GM18867 (cell line): ENCODE results near the gene MARK4.
"Not testable (repeated sequence)": the region's sequence is repeated elsewhere in the genome, so short reads cannot be mapped to it uniquely, and the experiment has no call there.

Source experiments
- ATAC-seq: cut with Tn5 transposase; IDR thresholded peaks from one replicate; pipeline ENCODE4 v1.9.1; 2021; ENCODE audit warnings: mild to moderate bottlenecking, moderate library complexity; ENCODE audit not compliant: unreplicated experiment

Gene MARK4

DNA sequence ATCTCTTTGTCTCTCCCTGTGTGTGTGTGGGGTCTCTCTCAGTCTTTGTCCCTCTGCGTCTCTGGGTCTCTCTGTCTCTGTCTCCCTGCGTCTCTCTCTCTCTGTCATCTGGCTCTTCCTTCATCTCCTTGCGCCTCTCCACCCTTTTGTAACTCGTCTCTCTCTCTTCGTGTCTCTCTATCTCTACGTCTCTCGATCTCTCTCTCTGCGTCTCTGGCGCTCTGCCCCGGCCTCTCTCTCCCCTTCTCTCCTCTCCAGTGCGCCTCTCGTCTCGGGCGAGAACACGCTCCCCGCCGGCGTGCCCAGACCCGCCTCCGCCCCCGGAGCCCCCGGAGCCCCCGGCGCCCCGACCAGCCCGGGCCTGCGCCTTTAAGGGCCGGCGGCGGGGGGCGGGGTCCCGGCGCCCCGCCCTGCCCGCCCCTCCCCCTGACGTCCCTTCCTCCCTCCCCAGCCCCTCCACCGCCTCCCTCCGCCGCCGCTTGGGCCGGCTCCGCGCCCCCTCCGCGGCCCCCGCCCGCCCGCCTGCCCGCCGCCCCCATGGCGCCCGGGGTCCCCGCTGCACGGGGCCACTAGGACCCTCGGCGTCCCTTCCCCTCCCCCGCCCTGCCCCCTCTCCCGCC, at the start of gene MARK4:
Gene MARK4 (plus strand): TSS at position 440 of the 620 bp plus-strand sequence. CDS start 318 bp downstream, outside the sequence.
- peak; percentile 51 for ATAC-seq

DNA sequence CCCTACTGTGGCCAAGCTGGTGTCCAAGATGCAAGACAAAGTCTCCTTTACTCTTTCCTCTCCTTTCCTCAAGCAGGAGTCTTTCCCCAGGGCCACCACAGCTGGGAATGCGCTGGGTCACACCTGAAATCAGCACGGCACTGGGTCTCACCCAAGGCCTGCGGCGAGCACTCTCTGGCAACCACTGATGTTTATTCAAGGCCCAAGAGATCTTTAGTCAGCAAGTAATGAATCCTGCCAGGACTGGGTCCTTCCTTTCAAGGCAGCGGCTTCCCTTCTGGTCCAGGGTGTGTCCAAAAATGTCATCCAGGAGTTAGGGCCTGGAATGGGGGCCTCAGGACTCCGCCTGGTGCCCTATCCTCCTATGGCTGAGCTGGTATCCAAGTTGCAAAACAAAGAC, 48.4 kb upstream of the MARK4 start:
- ATAC-seq = no peak

DNA sequence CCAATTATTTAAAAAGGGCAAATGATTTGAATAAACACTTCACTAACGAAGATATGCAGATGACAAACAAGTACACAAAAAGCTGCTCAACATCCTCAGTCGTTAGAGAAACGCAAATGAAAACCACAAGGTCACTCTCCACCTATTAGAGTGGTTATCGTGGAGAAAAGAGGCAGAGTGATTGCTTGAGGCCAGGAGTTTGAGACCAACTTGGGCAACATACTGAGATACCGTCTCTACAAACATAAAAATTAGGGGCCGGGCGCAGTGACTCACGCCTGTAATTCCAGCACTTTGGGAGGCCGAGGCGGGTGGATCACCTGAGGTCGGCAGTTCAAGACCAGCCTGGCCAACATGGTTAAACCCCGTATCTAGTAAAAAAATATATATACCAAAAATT, 45.3 kb upstream of the MARK4 start:
- ATAC-seq = no peak

DNA sequence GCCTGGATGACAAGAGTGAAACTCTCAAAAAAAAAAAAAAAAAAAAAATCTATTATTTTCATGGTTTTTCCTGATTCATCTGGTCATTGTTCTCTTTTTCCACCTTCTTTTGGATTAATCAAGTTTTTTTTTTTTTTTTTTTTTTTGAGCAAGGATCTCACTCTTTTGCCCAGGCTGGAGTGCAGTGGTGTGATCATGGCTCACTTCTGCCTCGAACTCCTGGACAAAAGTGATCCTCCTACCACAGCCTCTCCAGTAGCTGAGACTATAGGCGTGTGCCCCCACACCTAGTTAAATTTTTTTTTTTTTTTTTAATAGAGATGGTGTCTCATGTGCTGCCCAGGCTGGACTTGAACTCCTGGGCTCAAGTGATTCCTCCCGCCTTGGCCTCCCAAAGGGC, 44.7 kb upstream of the MARK4 start:
- ATAC-seq = no peak

DNA sequence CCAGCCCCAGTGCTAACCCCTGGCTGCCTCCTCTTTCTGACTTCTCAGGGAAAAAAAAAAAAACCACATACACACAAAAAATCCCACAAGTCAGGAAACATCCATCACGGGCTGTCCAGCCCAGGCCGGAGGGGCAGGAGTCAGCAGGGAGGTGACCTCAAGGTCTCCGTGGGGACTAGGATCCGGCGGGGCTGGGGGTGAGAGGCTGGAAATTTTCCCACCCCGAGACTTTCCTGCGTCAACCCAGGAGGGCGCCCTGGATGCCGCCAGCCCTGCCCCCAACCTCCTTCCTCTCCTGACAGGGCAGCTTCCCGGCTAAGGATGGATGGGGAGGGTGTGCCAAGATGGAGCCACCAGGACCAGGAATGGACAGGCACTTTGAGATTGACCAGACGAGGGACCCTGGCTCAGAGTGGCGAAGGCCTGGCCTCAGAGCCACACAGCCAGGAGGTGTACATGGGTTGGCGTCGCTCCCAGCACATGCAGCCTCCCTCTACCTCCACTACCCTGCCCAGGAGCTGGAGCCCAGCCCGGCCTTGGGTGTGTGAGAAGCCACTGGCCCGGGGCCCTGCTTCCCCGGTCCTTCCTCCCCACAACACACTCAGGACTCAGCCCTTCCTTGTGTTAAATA, 39.2 kb upstream of the MARK4 start:
- no peak for ATAC-seq

DNA sequence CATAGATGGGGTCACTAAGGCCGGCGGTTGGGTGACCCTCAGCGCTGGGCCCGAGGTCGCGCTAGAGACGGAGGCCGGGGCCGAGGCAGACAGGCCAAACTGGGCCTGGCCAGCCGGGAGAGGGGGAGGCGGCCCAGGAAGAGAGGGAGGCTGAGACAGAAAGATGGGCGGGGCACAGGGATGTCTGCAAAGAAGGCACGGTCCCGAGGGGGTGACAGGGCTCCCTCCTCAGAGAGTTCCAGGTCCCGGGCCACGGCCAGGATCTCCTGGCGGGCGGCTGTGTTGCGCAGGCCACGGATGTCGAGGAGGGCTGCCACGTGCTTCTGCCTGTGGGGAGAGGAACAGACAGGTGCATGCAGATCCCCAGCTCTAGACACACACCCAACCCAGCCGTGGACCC, 38.0 kb upstream of the MARK4 start:
- ATAC-seq = no peak

DNA sequence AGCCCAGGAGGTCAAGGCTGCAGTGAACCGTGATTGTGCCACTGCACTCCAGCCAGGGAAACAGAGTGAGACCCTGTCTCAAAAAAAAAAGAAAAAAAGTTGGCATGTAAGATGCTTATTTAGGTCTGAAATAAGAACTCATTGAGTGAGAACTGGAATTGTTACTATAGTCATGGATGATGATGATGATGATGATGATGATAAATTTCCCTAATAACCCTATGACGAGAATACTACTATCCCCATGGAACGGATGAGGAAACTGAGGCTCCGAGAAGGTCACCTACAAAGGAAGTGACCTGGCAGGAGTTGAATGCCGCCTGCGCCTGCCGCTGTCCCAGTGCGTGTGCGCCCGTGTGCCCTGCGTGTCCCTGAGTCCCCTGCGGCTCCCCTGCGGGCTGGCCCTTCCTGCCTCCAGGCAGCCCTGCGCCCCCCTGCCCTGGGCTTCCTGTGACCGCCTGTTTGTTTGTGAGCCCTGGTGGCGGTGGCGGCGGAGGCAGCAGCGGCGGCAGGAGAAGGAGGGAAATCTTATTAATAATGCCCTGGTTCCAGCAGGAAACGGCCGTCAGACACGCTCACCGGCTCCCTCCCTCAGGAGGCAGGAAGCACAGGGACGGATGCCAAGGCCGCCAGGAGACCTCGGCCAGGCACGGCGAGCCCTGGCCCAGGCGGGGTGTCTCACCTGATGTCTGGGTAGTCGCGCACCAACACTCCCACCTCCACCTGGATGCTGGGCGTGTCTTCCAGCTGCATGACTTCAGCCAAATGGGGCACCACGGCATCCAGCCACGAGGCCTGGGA, 35.5 kb upstream of the MARK4 start:
- ATAC-seq = no peak

DNA sequence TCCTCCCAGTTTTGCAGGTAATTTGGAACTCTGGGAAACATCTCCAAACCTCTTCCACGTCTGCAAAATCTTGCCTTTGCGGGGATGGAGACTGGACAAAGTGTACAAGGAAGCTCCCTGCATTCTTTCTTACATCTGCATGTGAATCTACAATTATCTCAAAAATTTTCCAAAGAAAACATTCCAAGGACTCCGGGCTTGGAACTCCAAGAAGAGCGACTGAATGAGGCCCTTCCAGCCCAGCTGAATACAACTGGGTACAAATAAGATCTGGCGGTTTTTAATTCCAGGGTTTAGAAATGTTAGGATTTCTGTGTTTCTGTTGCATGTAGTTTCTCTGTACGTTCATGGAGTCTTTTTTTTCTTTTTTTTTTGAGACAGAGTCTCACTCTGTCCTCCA, 34.4 kb upstream of the MARK4 start:
- no peak for ATAC-seq

DNA sequence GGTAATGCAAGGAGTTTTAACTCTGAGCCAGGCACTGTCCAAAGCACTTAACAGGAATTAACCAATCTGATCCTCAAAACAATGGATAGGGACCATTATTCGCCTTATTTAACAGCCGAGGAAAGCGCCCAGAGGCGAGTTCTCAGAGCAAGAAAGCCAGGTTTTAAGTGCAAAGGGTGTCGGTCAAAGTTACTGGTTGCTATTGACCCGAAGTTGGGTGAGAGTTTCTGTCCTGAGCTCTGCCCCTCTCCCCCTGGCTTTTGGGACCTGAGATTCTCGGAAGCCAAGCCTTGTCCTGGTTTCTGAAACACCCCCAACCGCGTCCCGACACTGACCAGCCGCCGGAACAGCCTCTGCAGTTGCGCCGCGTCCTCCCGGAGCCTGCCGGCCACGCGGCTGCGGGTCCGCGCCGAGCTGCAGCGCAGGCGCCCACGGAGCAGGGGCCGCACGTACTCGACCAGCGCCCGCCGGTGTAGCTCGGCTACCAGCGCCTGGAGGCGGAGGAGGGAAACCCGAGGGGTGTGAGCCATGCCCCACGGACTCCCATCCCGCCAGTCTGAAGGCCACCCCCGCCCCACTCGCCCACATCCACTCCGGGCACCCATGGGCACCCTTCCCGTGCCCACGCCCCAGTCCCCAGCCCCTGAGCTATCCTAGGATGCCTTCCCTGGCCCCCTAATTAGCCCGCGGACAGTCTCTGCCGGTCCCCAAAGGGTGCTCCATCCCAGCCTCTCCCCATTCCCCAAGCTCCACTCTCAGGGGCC, 33.7 kb upstream of the MARK4 start:
- ATAC-seq = no peak

DNA sequence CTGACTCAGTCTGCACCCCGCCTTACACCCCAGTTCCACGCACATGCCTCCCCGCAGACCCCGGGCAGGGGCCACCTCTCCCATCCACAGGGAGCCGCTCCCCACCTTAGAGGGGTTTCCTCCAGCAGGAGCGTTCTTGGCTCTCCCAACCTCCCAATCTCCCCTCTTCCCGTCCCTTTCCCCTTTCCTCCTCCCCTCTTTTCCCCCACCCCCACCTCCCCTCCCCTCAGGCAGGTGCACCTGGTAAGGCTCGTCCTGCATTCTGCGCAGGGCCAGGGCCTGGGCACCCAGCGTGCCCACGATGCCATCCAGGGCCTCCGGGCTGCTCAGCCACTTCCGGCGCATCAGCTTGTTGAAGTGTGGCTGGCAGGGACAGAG, 33.1 kb upstream of the MARK4 start:
- no peak for ATAC-seq

DNA sequence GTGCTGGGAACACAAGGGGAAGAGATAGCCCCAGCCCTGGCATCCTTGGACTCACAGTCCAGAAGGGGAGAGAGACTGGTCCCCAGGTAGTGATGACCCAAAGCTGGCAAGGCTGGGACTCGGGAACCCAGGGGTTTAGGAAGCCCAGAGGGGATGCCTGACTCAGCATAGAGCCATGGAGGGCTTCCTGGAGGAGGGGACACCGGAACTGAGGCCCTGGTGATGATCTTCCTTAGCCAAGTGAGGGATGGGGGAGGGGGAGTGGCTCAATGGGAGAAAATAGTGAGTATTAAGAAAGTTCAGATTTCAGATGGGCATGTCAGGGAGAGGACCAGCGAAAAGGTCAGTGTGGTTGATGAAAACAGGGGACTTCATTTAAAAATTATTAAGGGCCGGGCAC, 32.6 kb upstream of the MARK4 start:
- ATAC-seq = no peak

DNA sequence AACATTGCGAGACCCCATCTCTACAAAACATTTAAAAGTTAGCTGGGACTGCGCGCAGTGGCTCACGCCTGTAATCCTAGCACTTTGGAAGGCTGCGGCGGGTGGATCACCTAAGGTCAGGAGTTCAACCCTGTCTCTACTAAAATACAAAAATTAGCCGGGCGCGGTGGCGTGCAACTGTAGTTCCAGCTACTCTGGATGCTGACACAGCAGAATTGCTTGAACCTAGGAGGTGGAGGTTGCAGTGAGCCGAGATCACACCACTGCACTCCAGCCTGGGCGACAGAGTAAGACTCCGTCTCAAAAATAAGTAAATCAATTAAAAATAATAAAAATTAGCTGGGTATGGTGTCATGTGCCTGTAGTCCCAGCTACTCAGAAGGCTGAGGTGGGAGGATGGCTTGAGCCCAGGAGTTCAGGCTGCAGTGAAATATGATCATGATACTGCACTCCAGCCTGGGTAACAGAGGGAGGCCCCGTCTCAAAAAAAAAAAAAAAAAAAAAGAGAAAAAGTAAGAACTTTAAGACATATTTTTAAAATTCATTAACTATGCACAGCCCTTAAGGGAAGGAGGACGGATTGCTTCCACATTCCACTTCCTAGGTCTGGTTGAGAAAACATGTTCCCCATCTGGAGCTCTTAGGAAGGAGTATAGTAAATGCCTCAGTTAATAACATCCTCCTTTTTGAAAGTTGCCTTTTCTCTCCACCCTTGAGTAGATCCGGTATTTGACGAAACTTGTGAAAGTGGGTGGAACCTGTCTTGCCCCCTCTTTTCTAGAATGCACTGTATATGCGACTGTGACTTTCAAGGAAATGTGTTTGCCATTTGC, 31.9 kb upstream of the MARK4 start:
- ATAC-seq = no peak

DNA sequence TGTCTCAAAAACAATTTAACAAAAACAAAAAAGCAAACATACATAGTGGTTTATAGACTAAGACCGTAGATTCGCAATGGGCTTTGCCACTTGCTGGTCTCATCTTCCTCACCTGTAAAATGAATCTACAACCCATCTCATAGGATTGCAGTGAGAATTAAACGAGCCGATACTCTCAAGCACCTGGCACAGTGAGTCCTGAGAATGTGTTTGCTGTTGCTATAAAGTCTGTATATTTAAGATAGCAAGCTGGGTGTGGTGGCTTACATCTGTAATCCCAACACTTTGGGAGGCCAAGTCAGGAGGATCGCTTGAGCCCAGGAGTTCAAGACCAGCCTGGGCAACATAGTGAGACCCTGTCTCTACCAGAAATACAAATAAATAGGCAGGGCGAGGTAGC, 28.3 kb upstream of the MARK4 start:
- ATAC-seq = no peak

DNA sequence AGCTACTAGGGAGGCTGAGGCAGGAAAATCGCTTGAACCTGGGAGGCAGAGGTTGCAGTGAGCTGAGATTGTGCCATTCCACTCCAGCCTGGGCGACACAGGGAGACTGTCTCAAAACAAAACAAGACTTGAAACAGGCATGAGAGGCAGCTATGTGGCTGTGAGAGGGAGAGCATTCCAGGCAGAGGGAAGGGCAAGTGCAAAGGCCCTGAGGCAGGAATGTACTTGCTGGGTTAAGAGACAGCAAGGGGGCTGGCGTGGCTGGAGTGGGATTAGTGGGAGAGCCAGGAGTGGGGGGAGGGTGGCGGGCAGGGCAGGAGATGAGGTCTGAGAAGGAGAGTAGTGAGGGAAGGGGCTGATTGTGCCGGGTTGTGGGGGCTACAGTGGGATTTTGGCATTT, 27.2 kb upstream of the MARK4 start:
- ATAC-seq = no peak

DNA sequence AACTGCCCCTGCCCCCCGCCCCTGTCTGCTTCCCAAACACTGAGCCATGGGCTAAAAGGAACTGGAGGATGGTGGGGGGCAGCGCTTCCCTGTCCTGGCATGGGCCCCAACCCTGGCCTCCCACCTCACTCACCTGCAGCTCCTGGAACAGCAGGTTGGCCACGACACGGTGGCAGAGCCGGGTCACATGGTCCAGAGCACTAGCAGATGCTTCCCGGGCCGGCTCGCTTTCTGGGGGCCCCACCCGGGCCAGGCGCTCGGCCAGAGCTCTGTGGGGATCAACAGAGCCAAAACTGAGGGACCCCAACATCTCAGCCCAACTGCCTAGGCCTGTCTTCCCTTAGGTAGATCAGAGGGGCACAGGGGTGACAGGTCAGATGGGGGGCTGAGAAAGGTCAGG, 26.4 kb upstream of the MARK4 start:
- no peak for ATAC-seq

DNA sequence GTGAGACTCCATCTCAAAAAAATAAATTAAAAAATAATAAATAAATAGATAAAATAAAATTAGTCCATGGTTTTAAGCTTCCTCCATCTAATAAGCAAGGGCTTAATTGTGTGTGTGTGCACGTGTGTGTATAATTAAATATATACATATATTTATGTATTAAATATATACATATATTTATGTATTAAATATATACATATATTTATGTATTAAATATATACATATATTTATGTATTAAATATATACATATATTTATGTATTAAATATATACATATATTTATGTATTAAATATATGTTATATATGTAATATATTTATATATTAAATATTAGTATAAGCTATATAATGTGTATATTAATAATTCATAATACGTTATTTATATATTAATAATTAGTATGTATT, 22.0 kb upstream of the MARK4 start:
- ATAC-seq = not testable (repeated sequence)

DNA sequence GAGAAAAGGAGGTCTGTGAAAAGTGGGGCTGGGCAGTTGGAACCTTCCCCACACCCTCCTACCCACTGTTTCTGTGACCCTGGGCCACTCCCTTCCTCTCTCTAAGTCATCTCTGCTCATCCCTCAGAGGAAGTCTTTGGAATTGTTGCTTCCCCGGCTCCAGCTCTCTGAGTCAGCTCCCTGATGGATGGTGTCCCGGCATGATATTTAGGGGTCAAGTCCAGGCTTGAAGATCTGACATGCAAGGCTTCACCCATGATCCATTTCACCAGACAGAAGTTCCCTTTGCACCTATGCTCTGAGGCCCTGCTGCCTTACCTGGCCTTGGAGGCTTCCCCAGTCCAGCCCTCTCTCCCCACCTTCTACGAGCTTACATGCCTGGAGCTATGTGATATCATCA, 19.2 kb upstream of the MARK4 start:
- no peak for ATAC-seq

DNA sequence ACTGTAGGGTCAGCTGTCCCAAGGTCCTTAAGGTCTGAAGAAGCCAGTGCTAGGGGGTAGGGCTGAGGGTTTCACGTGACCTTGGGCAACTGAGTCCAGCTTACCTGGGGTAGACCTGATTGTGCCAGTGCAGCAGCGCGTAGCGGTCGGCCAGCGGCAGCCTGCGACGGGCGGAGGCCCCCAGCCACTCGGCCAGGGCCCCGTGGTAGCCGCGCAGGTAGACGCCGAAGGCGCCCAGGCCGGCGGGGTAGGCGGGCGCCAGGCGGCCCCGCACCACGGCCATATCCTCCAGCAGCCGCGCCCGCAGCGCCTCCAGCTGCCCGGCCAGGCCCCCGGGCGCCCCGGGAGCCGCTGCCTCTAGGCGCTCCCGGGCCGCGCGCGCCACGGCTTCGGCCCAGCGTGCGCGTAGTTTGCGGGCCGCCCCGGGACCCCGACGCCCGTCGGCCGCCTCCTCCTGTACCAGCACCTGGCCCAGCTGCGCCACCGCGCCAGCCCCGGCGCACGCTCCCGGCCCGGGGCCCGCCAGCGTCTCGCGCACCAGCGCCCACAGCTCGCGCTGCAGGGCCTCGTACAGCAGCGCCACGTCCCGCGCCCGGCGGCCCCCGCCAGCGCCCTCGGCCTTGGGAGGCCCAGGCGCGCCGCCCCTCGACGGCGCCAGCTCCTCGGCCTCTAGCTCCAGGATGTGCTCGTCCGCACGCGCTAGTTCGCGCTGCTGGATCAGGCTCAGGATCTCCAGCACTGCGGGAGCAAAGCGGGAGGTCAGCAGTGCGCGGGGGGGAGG, 16.8 kb upstream of the MARK4 start:
- no peak for ATAC-seq

DNA sequence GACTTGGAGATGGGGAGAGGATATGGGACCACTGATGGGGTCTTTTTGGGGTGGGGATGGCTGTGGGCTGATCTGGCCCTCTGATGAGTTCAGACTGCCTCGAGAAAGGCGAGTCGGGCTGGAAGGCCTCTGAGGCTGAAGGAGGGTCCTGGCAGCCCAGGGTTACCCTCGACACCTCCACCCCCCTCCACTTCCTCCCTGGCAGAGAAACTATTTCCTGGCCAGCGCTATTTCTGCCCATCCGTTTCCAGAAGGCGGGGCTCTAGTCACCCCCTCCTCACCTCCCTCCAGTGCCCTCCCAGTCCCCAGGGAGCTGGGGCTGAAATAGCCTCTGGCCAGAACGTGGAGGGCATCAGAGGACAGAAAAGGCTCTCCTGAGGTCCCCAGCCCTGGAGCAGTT, 15.6 kb upstream of the MARK4 start:
- no peak for ATAC-seq

DNA sequence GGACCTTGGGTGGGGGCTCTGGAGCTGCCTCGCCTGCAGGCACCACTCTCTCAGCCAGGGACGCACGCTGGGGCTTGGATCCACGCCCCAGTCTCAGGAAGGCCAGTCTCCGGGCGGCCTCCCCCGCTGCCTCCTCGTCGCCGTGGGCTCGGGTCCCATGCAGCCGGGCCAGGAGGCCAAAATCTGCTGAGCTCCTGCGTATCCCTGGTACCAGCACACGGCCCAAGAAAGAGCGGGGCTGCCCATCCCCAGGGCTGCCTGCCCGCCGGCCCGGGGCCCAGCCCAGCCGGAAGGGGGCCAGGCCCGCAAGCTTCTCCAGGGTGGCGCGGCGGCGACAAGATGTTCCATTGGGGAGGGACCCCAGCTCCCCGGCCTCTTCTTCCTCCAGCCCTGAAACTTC, 12.5 kb upstream of the MARK4 start:
- no peak for ATAC-seq
